HS-5 (cell line): ENCODE data around the gene PLXNB3.
"Not testable (repeated sequence)": the region's sequence is repeated elsewhere in the genome, so short reads cannot be mapped to it uniquely, and the experiment has no call there.

Experiments used
- DNase-seq: peaks from one replicate; pipeline ENCODE4 v3.0.0-alpha.2; 2012; ENCODE audit warnings: low read depth

PLXNB3 gene

DNA sequence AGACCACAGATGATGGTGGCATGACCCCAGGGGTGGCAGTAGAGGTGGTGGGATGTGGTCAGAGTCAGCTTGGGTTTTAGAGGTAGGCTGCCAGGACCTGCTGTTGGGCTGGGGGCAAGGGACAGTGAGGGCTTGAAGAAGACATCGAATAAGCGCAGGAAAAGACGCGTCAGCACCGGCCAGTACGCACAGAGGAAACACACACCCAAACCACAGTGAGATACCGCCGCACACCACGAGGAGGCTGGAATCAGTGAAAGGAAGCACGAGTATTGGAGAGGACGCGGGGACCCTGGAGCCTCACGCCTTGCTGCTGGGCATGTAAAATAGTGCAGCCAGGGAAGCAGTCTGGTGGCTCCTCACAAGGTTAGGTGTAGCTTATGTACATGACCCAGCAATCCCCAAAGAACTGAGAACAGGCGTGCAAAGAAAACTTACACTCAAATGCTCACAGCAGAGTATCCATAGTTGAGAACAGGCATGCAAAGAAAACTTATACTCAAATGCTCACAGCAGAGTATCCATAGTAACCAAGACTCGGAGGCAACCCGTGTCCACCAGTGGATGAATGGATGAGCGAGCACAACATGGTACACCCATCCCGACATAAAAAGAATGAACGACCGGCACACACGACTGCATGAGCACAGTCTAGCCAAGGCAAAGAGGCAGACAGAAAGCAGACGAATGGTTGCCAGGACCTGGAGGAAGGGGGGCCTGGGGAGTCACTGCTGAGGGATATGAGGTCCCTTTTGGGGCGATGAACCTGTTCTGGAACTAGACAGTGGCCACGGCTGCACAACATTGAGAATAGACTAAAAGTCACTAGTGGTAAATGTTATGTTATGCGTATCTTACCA is 53.0 kb downstream of the PLXNB3 start:
- DNase-seq = no peak

DNA sequence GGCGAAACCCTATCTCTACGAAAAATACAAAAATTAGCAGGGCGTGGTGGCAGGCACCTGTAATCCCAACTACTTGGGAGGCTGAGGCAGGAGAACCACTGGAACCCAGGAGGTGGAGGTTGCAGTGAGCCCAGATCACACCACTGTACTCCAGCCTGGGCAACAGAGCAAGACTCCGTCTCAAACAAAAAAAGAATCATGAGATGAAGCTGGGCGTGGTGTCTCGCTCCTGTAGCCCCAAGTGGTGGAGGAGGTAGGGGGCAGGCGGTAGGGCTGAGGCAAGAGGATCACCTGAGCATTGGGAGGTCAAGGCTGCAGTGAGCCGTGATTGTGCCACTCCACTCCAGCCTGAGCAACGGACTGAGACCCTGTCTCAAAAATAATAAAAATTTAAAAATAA is 54.0 kb downstream of the PLXNB3 start:
- DNase-seq = not testable (repeated sequence)

DNA sequence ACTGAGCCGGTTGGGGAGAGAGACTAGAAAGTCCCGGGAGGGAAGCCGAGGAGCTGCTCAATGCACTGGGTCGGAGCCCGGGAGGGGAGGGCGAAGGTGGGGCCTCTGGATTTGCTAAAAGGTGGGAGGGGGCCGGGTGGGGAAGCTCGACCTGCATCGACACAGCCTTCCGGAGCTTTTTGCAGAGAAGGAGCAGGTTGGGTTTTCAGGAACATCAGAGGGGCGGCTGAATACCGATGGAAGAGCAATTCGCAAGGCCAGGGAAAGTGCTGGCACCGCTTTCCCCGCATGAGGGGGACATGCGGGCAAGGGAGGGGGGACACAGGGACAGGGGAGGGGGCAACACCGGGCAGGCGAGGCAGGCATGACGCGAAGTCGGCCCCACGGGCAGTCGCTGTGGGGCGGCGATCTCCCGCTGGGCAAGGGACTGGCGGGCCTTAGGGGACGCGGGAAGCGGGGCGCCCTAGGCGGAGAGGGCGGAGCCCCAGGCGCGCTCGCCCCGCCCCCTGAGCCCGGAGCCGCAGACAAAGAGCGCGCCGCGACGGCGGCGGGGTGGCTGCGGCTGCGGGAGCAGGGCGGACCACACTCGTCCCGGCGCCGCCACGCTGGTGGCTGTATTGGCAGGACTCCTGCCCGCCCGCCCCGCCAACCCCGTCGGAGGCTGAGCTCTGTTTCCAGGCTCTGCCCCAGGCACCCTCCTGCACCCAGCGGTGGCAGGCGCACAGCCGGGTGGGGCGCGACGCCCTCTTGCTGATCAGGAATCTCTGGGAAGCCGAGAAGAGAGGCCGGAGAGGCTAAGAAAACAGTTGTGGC is 54.7 kb downstream of the PLXNB3 start:
- DNase-seq = no peak

DNA sequence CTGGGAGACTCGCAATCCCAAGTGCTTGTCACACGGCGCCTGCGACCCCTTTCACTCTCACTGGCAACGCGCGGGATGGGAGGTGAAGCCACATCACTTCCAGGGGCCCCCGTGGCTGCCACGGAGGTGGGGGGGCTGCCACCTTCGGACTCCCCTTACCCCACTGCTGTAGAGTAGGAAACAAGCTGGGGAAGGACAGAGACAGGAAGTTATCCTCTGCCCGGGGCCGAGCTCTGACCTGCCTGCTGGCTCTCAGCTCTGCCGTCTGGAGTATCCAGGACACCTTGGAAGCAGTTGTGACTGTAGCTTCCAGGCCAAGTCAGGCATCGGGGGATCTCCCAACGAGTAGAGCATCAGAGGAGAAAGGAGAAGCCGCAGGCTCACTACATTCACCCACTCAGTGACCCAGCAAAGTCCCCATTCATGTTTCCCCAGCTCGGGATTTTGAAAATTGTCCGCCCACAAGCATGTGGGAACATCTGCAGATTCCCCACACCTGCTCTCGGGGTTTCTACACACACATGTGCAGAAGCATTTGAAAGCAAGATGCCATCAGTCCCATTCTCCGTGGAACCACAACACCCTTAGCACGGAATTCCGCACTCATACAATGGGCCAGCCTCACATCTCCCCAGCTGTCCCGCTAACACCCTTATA is 55.5 kb downstream of the PLXNB3 start:
- DNase-seq = no peak

DNA sequence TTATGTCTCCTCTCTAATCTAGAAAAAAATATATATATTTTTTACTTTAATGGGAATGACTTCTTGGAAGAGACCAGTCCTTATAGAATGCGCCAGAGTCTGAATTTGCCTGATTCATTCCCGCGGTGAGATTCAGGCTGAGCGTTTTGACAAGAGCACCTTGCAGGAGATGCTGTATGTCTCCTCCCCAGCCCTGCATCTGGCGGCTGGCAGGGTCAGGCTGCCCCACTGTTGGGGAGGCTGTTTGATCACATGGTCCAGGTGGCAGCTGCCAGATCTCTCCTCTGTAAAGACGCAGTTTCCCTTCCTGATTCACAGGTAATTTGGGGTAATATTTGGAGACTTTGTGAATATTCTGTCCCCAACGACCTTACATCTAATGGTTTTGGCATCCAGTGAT is 56.6 kb downstream of the PLXNB3 start:
- no peak for DNase-seq

DNA sequence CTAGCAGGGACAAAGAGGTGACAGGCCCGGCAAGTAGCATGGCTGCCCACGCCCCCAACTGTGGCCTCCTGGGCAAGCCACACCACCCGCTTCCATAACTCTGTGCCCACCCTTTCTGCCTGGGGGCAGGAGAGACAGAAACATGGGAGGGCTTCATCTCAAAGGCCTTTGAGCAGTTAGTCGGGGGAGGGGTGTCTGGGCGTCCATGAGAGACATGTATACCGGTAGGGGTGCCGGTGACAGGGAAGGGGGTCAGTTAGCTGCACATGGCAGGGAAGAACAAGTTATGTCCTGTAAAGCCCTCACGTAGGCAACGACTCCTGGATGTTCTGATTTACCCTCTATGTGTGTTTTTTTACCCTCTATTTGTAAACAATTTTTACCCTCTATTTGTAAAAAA is 57.0 kb downstream of the PLXNB3 start:
- DNase-seq = no peak

DNA sequence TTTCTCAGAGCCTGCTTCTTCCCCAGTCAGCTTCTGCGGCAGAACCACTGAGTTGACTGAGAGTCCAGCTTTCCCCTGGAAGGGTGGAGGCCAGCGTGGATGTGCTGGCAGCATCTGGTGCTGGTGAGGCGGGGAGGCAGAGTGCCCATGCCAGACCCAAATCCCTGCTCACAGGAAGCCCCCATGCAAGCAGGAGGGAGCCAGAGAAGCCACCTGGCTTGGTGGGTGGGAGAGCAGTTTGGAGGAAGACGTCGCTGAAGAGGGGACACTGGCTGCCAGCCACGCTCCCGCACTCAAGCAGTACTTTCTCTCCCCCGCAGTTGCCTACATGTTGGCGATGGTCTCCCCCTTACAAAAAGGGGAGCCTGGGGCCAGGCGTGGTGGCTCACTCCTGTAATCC is 60.3 kb downstream of the PLXNB3 start:
- DNase-seq = no peak

DNA sequence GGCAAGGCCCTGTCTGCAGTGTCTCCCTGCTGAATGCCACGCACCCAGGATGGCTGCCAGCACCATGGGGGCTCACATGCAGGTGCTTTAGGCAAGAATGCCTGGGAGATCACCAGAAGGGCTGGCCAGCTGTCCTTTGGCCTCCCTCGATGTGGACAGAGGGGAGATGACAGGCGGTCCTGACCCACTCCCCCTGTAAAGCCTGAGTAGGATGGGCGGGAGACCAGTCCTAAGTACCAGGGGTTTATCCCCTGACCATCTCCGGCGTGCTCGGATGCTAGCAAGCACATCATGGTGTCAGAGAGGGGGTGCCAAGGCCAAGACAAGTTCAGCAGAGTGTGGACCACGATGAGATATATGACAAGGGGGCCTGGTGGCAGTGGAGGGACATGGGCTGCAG is 61.0 kb downstream of the PLXNB3 start:
- no peak for DNase-seq
